Measurements from ENCODE around the gene RRP8.

Gene RRP8

DNA sequence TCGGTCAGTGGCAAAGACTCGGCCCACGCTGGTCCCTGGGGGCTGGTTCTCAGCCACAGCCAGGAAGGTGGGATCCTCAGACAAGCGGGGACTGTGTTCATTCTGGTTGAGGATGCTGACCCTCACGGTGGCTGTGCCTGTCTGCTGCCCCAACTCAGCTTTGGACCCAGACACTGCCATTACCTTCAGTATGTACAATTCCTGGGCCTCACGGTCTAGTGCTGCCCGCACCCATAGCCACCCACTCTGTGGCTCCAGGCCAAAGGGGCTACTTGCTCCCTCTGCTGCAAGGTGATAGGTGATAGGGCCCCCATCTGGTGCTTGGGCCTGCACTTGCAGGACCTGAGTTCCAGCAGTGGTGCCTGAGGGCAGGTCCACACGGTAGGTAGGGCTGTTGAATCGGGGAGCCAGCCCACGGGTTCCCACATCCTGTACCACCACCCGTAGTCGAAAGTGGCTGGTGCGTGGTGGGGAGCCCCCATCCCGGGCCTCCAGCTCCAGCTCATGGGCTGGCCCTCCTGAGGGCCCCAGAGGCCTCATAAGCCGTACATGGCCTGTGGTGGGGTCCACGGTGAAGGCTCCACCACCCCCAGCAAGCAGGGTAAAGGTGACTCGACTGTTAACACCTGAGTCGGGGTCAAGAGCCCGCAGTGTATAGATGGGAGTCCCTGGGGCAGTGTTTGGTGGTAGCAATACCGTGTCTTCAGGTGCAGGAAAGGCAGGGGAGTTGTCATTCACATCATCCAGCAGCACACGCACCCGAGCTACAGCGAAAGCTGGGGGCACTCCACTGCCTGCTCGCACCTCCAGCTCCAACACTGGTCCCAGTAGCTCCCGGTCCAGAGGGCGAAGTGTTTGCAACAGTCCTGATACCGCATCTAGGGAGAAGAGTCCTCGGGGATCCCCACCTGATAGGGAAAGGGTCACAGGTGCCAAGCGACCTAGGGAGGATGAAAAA, 29.0 kb upstream of the RRP8 start:
- DNase-seq (ENCODE audit: low read depth): no peak

DNA sequence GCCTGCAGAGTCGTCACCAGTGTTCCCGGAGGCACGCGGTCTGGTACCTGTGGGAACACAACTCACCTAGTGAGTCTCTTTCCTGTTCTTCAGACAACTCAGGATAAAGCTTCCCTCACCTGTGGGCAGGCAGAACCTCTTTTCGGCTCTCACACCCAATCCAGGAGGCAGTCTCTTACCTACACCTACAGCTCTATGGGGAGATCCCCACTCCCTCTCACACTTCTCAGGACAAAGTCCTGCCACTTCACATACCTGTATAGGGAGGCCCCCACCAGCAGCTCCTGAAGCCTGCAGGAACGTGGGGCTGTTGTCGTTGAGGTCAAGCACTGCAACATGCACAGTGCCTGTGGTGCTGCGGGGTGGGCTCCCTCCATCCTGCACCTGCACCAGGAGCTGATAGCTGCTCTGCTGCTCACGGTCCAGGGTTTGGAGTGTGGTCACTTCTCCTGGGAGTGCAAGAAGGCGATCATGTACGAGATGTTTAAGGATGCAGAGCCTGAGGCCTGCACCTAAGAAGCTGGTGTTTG, 28.0 kb upstream of the RRP8 start:
- DNase-seq (ENCODE audit: low read depth): no peak

DNA sequence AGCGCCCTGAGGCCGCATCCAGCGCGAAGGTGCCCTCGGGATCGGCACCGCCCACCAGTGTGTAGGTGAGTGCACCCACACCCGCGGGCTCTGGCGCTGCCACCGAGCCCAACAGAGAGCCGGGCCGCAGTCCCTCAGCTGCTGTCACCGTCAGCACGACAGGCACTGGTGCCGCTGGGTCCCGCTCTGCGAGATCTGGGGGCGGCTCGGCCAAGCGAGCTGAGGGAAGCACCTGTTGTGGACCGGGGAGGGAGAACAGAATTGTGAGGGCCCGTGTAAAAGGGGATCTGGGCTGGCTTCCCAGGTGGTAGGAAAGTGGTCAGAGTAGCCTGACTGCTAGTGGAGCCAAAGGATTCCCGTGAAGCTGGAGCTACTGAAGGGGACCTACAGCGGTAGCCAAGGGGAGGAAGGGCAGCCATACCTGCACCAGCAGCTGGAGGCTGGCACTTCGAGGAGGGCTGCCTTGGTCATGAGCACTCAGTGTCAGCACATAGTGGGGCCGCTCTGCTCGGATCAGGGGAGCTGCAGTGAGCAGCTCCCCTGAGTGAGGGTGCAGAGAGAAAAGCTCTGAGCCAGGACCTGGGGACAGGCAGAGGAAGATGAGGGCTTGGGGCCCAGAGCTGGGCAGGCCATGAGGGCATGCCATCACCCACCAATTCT, 27.3 kb upstream of the RRP8 start:
- DNase-seq (ENCODE audit: low read depth): no peak

DNA sequence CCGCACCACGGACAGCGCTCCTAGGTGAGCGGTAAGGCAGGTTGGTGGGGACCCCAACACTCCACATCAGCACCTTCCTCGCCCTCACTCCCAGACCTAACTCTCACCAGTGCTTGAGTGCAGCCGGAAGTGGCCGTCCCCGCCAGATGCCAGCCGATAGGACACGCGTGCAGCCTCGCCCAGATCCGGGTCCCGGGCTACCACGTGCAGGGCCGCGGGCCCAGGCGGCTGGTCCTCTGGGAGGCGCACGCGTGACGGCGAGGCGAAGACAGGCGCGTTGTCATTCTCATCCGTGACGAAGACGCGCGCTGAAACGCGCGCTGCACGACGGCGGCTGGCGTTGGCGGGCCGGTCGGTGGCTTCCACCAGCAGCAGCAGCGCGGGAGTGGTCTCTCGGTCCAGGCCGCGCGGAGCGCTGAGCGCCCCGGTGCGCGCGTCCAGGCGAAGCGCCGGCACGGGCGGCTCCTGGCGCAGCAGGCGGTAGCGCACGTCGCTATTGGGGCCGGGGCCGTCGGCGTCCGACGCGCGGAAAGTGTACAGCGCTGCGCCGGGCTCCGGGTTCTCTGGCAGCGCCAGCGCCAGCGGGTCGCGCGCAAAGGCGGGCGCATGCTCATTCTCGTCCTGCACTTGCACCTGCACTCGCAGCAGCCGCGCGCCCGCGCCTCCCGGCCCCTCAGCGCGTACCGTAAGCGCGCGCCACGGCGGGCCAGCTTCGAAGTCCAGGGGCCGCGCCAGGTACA, 26.6 kb upstream of the RRP8 start:
- no peak for DNase-seq (ENCODE audit: low read depth)

DNA sequence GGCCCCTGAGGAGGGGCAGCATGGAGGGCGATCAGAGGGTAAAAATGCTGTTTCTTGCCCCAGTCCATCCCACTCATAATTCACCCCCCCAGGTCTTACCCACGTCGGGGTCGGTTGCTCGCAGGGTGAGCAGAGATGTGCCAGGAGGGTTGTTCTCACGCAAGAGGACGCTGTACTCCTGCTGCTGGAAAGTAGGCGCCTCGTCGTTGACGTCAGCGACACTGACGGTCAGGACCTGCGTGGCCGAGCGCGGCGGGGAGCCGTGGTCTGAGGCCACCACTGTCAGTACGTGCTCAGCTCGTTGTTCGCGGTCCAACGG, 26.1 kb upstream of the RRP8 start:
- no peak for DNase-seq (ENCODE audit: low read depth)

DNA sequence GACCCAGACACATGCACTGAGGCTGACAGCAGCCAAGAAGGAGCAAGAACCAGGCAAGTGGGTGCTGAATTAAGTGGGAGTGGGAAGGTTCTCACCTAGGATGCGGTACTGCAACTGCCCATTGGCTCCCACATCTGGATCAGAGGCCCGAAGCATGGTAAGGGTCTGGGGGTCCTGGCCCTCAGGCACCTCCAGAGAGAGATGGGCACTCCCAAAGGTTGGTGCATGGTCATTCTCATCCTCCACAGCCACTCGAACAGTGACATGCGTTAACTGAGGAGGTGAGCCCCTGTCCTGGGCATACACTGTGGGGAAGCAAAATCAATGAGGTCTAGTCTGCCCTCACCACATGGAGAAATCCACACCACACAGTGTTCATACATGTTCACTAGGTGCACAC, 25.1 kb upstream of the RRP8 start:
- no peak for DNase-seq (ENCODE audit: low read depth)

DNA sequence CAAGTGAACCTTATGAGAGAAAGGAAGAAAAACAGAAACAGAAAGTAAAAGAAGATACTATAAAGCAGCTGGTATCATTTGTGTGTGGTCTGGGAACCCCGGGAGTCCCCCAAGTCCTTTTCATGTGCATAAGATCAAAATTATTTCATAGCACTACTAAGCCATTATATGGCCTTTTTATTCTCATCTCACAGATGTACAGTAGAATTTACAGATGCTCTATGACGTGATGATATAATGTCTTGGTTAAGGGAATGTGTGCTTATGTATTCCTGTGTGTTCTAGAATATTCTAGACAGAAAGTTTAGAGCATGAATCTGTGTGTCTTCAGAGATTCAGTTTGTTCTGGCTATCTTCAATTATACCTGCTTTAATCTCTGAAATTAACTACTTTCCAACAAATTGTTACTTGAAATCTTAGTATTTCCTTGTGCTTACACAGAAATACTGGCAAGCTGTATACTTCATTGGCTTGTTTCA, 24.4 kb upstream of the RRP8 start:
- DNase-seq (ENCODE audit: low read depth): no peak

DNA sequence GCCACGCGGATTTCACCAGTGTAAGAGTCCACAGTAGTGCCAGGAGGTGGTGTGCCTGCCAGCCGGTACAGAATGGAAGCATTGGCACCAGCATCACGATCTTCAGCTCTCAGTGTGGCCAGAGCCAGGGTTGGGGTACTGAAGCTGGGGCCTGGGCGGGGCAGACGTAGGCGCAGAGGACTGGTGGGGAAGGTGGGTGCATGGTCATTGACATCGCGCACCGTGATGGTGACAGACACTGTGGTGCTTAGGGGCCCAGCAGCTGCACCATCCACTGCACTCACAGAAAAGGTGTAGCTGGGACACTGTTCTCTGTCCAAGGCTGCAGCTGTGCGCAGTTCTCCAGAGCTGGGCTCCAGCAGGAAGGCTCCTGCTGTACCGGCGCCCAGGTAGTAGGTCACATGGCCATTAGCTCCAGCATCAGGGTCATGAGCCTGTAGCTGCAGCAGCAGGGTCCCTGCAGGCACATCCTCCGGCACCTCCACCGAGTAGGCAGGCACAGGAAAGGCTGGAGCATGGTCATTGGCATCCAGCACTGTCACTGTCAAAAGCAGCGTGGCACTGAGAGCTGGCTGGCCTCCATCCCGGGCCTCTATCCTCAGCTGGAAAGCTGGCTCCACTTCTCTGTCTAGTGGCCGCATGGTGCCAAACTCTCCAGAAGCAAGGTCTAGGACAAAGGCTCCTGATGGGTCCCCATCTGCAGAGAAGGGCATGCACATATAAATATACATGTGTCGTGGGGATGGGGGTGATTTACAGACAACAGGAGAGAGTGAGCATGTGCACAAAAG, 23.8 kb upstream of the RRP8 start:
- DNase-seq (ENCODE audit: low read depth): no peak

DNA sequence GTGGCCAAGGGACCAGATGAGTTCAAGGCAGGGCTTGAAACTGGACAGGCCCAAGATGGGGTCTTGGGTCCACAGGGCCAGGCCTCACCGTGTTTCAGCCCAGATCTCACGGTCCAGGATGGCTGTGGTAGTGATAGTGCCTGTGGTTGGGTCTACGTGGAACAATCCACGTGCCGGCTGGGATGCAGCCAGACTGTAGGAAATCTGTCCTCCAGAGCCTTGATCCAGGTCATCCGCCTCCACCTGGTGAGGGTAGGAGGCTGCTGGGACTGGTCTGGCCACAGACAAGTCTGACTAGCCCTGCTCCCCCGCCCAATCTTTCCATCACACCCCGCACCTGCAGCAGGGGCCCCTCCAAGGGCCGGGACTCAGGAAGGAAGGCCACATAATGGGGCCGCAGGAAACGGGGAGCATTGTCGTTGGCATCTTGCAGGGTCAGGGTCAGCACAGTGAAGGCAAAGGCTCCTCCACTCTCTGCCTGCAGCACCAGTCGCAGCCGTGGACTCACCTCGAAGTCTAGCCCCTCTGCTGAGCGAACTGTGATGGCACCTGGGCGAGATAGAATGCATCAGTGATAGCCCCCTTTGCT, 22.5 kb upstream of the RRP8 start:
- no peak for DNase-seq (ENCODE audit: low read depth)

DNA sequence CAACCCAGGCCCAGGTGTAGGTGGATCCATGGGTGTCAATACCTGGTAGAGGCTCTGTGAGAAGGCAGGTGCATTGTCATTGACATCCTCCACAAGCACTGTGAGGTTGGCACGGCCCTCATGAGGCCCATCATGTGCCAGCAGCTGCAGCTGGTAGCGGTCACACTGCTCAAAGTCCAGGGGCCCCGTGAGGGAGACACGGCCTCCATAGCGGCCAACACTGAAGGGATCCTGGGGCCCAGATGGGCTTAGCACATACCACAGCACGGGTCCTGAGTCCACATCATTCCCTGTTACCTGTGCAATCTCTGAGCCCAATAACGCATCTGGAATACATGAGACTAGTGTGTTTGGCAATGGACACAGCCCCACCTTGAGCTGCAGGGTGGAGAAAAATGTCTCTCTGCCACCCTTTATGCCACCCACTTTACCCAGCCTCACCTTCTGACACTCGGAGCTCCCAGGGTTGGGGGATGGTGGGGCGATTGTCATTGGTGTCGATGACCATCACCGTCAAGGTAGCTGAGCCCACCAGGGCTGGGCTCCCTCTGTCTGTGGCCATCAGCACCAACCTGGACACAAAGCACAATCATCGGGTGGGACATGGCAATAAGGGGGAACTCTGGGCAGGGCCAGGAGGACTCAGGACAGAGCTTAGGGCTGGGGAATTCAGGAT, 21.9 kb upstream of the RRP8 start:
- DNase-seq (ENCODE audit: low read depth): no peak

DNA sequence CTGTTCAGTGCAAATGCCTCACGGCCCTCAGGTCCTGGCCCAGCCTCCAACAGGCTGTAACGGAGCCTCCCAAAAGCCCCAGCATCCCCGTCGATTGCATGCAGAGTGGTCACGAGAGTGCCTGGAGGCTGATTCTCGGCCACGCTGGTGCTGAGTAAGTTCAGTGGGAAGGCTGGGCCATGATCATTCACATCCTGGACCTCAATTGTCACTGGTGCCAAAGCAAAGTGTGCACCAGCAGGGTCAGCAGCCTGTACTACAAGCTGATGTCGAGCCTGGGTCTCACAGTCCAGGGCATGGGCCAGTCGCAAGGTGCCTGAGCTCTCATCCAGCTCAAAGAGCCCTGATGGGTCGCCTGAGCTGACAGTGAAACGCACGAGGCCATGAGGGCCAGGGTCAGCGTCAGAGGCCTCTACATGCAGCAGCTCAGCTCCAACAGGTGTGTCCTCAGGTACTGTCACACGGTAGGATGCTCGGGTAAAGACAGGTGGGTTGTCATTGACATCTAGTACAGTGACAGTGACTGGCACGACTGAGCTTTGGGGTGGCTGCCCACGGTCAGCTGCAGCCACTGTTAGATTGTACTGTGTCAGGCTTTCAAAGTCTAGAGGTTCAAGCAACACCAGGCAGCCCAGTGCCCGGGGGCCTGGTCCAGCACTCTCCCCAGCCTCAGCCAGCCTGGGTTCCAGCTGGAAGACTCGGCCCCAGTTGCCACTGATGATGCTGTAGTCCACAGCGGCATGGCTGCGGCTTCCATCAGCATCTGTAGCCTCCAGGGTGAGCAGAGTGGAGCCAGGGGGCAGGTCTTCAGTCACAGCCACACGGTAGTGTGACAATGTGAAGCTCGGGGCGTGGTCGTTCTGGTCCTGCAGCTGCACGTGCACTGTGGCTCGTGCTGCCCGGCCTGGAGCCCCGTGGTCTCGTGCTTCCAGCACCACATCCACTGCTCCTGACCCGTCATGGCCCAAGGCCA, 20.3 kb upstream of the RRP8 start:
- DNase-seq (ENCODE audit: low read depth): no peak

DNA sequence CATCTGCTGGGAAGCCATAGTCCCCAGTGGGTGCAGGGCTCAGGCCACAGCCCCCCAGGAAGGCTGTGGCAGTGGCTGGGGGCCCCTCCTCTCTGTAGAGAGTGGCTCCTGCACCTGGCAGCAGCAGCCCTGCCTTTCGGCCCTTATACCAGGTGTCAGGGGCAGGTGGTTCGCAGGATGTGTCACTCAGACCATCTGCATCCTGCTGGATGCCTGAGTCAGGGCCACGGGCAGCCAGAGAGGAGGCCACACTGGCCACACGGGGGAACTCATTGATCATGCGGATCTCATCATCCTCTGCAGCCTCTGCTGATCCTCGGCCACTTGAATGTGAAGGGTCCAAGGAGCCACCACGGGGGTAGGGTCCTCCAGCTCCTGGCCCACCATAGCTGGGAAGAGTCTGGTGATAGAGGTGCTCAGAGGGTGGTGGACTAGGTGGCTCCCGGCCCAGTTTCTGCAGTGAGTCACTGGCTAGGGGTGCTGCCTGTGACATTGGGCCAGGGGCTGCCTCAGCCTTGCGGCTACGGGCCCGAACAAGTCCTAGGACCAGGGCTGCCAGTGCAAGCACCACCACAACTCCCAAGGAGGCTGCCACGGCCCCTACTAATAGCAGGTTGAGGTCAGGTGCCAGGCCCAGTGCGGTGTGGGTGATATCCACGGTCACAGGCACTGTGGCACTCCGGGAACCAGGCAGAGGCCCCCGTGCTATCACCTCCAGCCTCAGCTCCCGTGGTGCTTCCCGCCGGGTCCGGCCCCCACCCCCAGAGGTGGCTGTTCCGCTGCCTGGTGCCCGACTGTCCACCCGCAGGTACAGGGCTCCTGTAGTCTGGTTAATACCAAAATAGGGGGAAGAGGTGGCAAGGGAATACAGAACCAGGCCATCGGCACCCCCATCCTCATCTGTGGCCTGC, 19.1 kb upstream of the RRP8 start:
- DNase-seq (ENCODE audit: low read depth): no peak

DNA sequence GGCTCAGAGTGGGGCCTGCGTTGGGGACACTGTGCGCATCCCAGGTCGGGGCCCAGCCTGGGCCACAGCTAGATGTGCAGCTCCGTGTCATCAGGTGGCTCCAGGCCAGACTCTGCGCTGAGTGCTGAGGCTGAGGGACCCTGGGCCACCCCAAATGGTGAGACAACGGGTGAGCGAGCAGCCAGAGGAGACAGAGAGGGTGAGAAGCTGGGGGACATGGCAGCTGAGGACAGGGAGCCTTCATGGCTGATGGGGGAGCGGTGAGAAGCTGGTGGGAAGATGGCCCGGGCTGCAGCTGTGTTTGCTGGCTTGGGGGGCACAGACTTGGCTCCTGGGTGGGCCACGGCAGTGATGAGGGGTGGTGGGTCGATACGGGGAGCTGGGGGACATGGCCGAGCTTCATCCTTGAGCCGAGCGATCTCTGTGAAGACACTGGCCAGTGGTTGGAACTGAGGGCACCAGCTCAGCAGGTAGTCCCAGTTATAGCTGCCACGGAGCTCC, 18.3 kb upstream of the RRP8 start:
- no peak for DNase-seq (ENCODE audit: low read depth)

DNA sequence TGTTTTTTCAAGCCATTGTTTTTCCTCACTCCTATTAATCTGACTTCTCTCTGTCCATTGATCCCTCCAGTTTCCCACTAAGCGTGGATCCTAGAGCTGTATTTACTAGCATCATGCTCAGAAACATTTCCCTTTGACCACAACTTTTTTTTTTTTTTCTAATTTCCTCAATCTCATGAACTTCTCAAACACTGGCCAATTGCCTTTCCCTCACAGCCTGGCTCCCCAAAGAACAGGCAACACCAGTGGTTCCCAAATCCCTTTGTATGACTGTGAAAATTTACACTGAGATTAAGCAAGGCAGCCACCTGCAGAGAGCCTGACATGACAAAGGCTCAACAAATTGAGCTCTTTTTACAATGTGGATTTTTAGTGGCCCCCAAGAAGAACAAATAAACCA, 17.2 kb upstream of the RRP8 start:
- no peak for DNase-seq (ENCODE audit: low read depth)

DNA sequence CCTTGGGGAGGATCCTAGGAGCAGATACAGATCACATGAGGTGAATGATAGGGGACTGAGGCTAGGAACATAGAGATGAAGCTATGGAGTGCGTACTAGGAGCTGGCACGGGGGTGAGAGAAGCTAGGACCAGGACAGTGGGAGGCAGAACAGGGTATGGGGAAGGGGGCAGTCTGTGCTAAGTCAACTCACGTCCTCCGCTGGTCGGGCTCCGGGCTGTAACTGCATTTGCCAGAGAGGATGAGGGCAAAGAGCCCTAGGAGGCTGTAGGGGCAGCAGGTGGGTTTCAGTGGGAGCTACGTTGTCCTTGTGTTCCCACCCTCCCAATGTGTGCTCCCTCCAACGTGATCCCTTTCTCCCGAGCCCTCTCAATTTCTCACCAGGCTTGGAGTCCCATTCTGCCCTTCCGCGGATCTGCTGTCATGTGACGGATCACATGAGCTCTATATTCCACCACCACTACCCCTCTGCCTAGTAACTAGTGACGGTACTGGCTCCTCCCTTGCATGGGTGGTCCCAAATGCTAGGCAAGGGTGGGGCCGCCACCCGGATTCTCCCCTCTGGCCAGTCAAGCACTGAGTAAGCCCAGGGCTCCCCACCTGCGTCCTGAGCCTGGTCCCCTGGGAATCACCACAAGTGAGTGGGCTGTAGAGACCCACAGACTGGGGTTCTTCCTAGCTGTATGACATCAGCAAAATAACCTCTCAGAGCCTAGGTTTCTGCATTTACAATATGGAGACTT, 15.8 kb upstream of the RRP8 start, which contains the start of gene TPP1:
Gene TPP1, minus strand, starts transcription at position 419 of the 742 bp plus-strand sequence. Its CDS starts 22 bp downstream, at position 397.
- DNase-seq (ENCODE audit: low read depth): peak; percentile 83

DNA sequence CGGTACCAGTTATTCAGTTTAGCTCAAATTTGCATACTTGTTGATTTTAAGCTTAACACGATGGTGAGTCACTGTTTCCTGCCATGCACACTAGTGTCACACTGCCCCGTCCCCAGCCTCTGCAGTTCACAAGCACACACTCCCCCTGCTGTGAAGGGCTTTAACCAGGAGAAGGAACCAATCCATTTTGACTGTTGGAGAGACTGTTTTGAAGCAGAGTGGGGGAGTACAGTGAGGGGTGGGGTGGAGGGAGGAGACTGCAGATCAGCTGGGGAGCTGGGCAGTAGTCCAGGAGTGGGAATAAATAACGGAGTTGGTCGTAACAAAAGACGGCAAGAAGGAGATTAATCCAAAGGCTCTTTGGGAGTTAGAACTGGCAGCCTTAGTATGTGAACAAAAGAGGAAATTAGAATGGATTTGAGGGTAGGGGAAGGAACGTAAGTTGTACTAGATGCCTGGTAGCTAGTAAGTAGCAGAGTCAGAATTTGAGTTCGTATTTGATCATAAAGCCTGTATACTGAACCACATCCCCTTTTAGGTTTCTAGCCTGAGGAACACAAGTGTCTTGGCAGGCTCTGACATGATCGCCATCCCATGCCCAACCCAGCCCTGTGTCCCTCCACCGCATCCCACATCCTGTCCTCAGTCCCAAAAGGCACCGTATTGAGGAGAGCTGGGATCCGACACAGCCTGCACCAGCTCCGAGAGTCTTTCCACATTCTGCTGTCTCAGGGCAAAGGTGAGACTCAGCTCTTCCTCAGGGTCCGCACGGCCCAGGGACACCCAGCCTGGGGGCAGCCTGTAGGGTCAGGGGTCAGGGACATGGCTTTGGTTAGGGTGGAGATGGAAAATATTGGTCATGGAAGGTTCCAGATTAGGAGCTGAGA, 14.9 kb upstream of the RRP8 start:
- DNase-seq (ENCODE audit: low read depth): peak; percentile 56

Measured in activated T-cell treated with anti-CD3 and anti-CD28 coated beads for 1 hour (primary cell).